Stromal cell of bone marrow (primary cell): Measurements from ENCODE around the gene ADGRL2.

ENCODE experiments used
- DNase-seq: peaks from one replicate; pipeline ENCODE4 v3.0.0-alpha.2; 2012; ENCODE audit warnings: low read depth

Gene ADGRL2

GRCh38 chr1:81805537-81806431, 5.0 kb downstream of the ADGRL2 start:
- DNase-seq: no peak

- DNase-seq: no peak
These were observed 5.7 kb downstream of the ADGRL2 start for GRCh38 chr1:81806432-81806770.

GRCh38 chr1:81808760-81809159, 8.0 kb downstream of the ADGRL2 start:
- DNase-seq: no peak

GRCh38 chr1:81809808-81810207, 9.1 kb downstream of the ADGRL2 start:
- DNase-seq: no peak

GRCh38 chr1:81811757-81812371, 11.1 kb downstream of the ADGRL2 start:
- no peak for DNase-seq

GRCh38 chr1:81812712-81813111, 12.0 kb downstream of the ADGRL2 start:
- DNase-seq: no peak

GRCh38 chr1:81813691-81814090, 13.0 kb downstream of the ADGRL2 start:
- DNase-seq: no peak

- DNase-seq: no peak
These were observed 18.9 kb downstream of the ADGRL2 start for GRCh38 chr1:81819613-81820012.

GRCh38 chr1:81820765-81821164, 20.0 kb downstream of the ADGRL2 start:
- DNase-seq: no peak

- DNase-seq: no peak
These were observed 22.3 kb downstream of the ADGRL2 start for GRCh38 chr1:81823082-81823481.

GRCh38 chr1:81824759-81825158, 24.0 kb downstream of the ADGRL2 start:
- DNase-seq: no peak

- no peak for DNase-seq
These were observed 27.2 kb downstream of the ADGRL2 start for GRCh38 chr1:81827942-81828341.

GRCh38 chr1:81832573-81832972, 31.8 kb downstream of the ADGRL2 start:
- peak; percentile 85 for DNase-seq

- DNase-seq: no peak
These were observed 33.0 kb downstream of the ADGRL2 start for GRCh38 chr1:81833722-81834121.

GRCh38 chr1:81834268-81834667, 33.5 kb downstream of the ADGRL2 start:
- DNase-seq: no peak

- peak; percentile 51 for DNase-seq
These were observed 34.4 kb downstream of the ADGRL2 start for GRCh38 chr1:81834921-81835698.

- DNase-seq: peak; percentile 31
These were observed 35.4 kb downstream of the ADGRL2 start for GRCh38 chr1:81836007-81836626.

GRCh38 chr1:81838600-81839218, 38.0 kb downstream of the ADGRL2 start:
- DNase-seq: no peak

GRCh38 chr1:81840805-81841204, 40.1 kb downstream of the ADGRL2 start:
- no peak for DNase-seq

GRCh38 chr1:81841795-81842194, 41.1 kb downstream of the ADGRL2 start:
- DNase-seq: no peak

GRCh38 chr1:81844477-81844876, 43.7 kb downstream of the ADGRL2 start:
- no peak for DNase-seq

- no peak for DNase-seq
These were observed 45.9 kb downstream of the ADGRL2 start for GRCh38 chr1:81846630-81847029.
